PC-3 (cell line): Measurements from ENCODE around the gene PSMA5. TPM values are rescaled to one million over a fixed set of nuclear protein-coding genes. Genes with fewer than 3 reads are reported as not detected.

Source experiments
- ATAC-seq: fragments of 200-7000 bp; cut with Tn5 transposase; 2 replicates; pipeline ENCODE4 v1.9.1; 2020; ENCODE audit warnings: mild to moderate bottlenecking, moderate library complexity
- BruUV-seq: library from RNA; stranded (reverse); fragments of 400-500 nt; replicated peaks from 2 replicates; lab custom pipeline; 2021; lab: Mats Ljungman, UMichigan
- CTCF ChIA-PET: fragments of 300-600 bp; sonication (Branson Sonifier 250); formaldehyde crosslinking; loops from one replicate; lab custom pipeline; 2022; ENCODE audit warnings: antibody characterized with exemption; lab: Charles Lee
- POLR2A ChIA-PET: fragments of 300-600 bp; sonication (Branson Sonifier 250); formaldehyde crosslinking; loops from one replicate; lab custom pipeline; 2022; ENCODE audit warnings: antibody characterized with exemption; ENCODE audit not compliant: unreplicated experiment; lab: Charles Lee
- DNase-seq: peaks from one replicate; pipeline ENCODE4 v3.0.0-alpha.2; 2015
- H2AFZ ChIP-seq: fragments of 300-600 bp; sonication (generic); 2 replicates; pipeline ENCODE4 v1.6.0; 2016; ENCODE audit warnings: antibody characterized with exemption, low read length
- H3F3A ChIP-seq: fragments of 300-600 bp; sonication (generic); one replicate; pipeline ENCODE4 v1.6.0; 2017; ENCODE audit warnings: antibody characterized with exemption, low read length, control low read depth, mild to moderate bottlenecking; ENCODE audit not compliant: unreplicated experiment
- H3K27ac ChIP-seq: fragments of 300-600 bp; sonication (generic); 2 replicates; pipeline ENCODE4 v1.5.1; 2016; ENCODE audit warnings: mild to moderate bottlenecking, low read length
- H3K27me3 ChIP-seq: fragments of 300-600 bp; sonication (generic); 2 replicates; pipeline ENCODE4 v1.6.1; 2016; ENCODE audit warnings: low read length, mixed read lengths
- H3K36me3 ChIP-seq: fragments of 300-600 bp; sonication (generic); 2 replicates; pipeline ENCODE4 v1.6.1; 2016; ENCODE audit warnings: low read depth, mixed run types, low read length, mixed read lengths
- H3K4me1 ChIP-seq: fragments of 300-600 bp; sonication (generic); 2 replicates; pipeline ENCODE4 v1.5.1; 2016; ENCODE audit warnings: low read length; ENCODE audit not compliant: insufficient read depth
- H3K4me2 ChIP-seq: fragments of 300-600 bp; sonication (generic); 2 replicates; pipeline ENCODE4 v1.6.0; 2016; ENCODE audit warnings: low read length
- H3K4me3 ChIP-seq: fragments of 300-600 bp; sonication (generic); 2 replicates; pipeline ENCODE4 v1.5.1; 2016; ENCODE audit warnings: mild to moderate bottlenecking, low read length, mixed read lengths
- H3K79me2 ChIP-seq: fragments of 300-600 bp; sonication (generic); 2 replicates; pipeline ENCODE4 v1.6.1; 2017; ENCODE audit warnings: low read length, mixed read lengths
- H3K9ac ChIP-seq: fragments of 300-600 bp; sonication (generic); 2 replicates; pipeline ENCODE4 v1.6.0; 2016; ENCODE audit warnings: mild to moderate bottlenecking, low read length
- H3K9me2 ChIP-seq: fragments of 300-600 bp; sonication (generic); replicated peaks from 2 replicates; pipeline ENCODE4 v1.6.1; 2016; ENCODE audit warnings: mixed run types, low read length, mixed read lengths
- H3K9me3 ChIP-seq: fragments of 300-600 bp; sonication (generic); 2 replicates; pipeline ENCODE4 v1.6.1; 2016; ENCODE audit warnings: low read length, mixed read lengths
- H4K20me1 ChIP-seq: fragments of 300-600 bp; sonication (generic); 2 replicates; pipeline ENCODE4 v1.6.1; 2016; ENCODE audit warnings: low read length, mixed read lengths
- CTCF ChIP-seq: fragments of 300-600 bp; sonication (generic); conservative IDR thresholded peaks from 2 replicates; pipeline ENCODE4 v1.5.1; 2017; ENCODE audit warnings: antibody characterized with exemption, low read depth, mild to moderate bottlenecking, low read length
- EZH2 ChIP-seq: fragments of 300-600 bp; sonication (generic); IDR thresholded peaks from one replicate; pipeline ENCODE4 v1.6.1; 2017; ENCODE audit warnings: antibody characterized with exemption, mild to moderate bottlenecking, low read length; ENCODE audit not compliant: unreplicated experiment
- EZH2phosphoT487 ChIP-seq: fragments of 300-600 bp; sonication (generic); IDR thresholded peaks from 2 replicates; pipeline ENCODE4 v1.6.1; 2018; ENCODE audit warnings: mild to moderate bottlenecking, antibody characterized with exemption, low read length, borderline replicate concordance
- intact Hi-C: fragments of 100-400 bp; cut with micrococcal nuclease; formaldehyde crosslinking; loops from 2 replicates; pipeline ENCODE4 v1.9.0; 2023
- total RNA-seq: library from RNA; depleted of rRNA; stranded (reverse); fragments of >200 nt; gene quantifications from 2 replicates; pipeline ENCODE4 v1.2.3, GENCODE V29; 2014

PSMA5 gene
- total RNA-seq, 1 experiment from 2014 or later: 86.9 TPM

GRCh38 chr1:109398343-109399225 is 27.7 kb downstream of the PSMA5 start:
- CTCF ChIA-PET: interaction anchor here (0.5 to 1.8 kb wide), 8 partner anchors 18 to 159 kb away, joined by 3 to 7 read pairs (median 4); partner anchors contain the start of gene PSRC1
- Histone ChIP-seq H3K36me3 (peaks cover 21% of the 10 kb centered on the region; the same call in 1 of the 2 replicates), H3K4me3 (peak overlapping the region; percentile 74), H3K4me1 (peaks cover 22% of the 10 kb centered on the region), H3F3A (peaks cover 13% of the 10 kb centered on the region), H3K9me2 (no peaks in the 10 kb centered on the region), H2AFZ (peak overlapping the region; percentile 82), H3K9ac (peak overlapping the region; percentile 25; the same call in 1 of the 2 replicates), H4K20me1 (no peaks in the 10 kb centered on the region), H3K9me3 (no peaks in the 10 kb centered on the region), H3K4me2 (peak overlapping the region; percentile 100), H3K27ac (no peak overlapping the region), H3K79me2 (peaks cover 24% of the 10 kb centered on the region), H3K27me3 (no peaks in the 10 kb centered on the region)
- ATAC-seq (peak; percentile 2; the same call in 1 of the 2 replicates), DNase-seq (peak; percentile 56)
- TF ChIP-seq CTCF (no peak), EZH2phosphoT487 (no peak), EZH2 (no peak)
- POLR2A ChIA-PET: interaction anchor here (0.7 kb wide), 1 partner anchor 214 kb away, joined by 5 read pairs; no protein-coding TSS in a partner anchor
- intact Hi-C loops: loop anchor here (1.0 to 5.0 kb wide), 5 partner anchors 36 to 301 kb away; partner anchors contain the start of gene PSRC1
- BruUV-seq: TSS peak; percentile 73

- H3K27me3 ChIP-seq: no peaks in the 10 kb centered on the region
- intact Hi-C loops: loop anchor here (5.0 kb wide), 2 partner anchors 35 to 300 kb away; no protein-coding TSS in a partner anchor
- no TSS peak for BruUV-seq
Observed at GRCh38 chr1:109397581-109398342, 28.5 kb downstream of the PSMA5 start, which contains the start of gene SORT1. Gene SORT1 (minus strand): TSS chr1:109397918. CDS start chr1:109397892, 26 bp downstream.

More at GRCh38 chr1:109397581-109398342, 28.5 kb downstream of the PSMA5 start, which contains the start of gene SORT1:
- CTCF ChIA-PET: interaction anchor here (0.5 to 1.8 kb wide), 5 partner anchors 18 to 158 kb away, joined by 3 to 7 read pairs (median 4); no protein-coding TSS in a partner anchor
- Histone ChIP-seq H4K20me1 (no peaks in the 10 kb centered on the region), H3K4me1 (peaks cover 31% of the 10 kb centered on the region), H3K9me2 (no peaks in the 10 kb centered on the region), H3K36me3 (peaks cover 14% of the 10 kb centered on the region; the same call in 1 of the 2 replicates), H3K4me2 (peak within 1 kb of the TSS; percentile 100), H3K4me3 (peak within 1 kb of the TSS; percentile 74), H2AFZ (peak within 1 kb of the TSS; percentile 82), H3F3A (peaks cover 13% of the 10 kb centered on the region), H3K79me2 (peaks cover 24% of the 10 kb centered on the region), H3K9me3 (no peaks in the 10 kb centered on the region), H3K27ac (no peak within 1 kb of the TSS), H3K9ac (peak within 1 kb of the TSS; percentile 25; the same call in 1 of the 2 replicates)
- ATAC-seq: peak; percentile 92
- TF ChIP-seq CTCF (no peak), EZH2 (no peak), EZH2phosphoT487 (no peak)
- DNase-seq: peak; percentile 90
- POLR2A ChIA-PET: interaction anchor here (0.7 kb wide), 1 partner anchor 215 kb away, joined by 5 read pairs; no protein-coding TSS in a partner anchor
